Heart left ventricle (tissue), 13 donors: ENCODE data around the gene LAMB1.

ENCODE experiments used
- POLR2A ChIP-seq, 2 donors: fragments of 450-650 bp; IDR thresholded peaks; one replicate each; pipeline ENCODE4 v1.6.1; 2017; ENCODE audit warnings: antibody characterized with exemption in 2 of 2, mild to moderate bottlenecking in 2 of 2, moderate library complexity in 2 of 2
- TF ChIP-seq, protein P1 (sequence below), 12 donors: fragments of 200-600 bp; sonication (generic) in 4 of 12; IDR thresholded peaks; one replicate each; pipeline versions ENCODE4 v1.5.0 to v1.8.0; 2018 to 2022; ENCODE audit warnings: antibody characterized with exemption in 12 of 12, mild to moderate bottlenecking in 5 of 12
- donor health status: ischemic (EF 13 %, LVEDD 7.1; RV severe dilation, severe dysfunction).
- donor health status: DM: no; HTN: yes; CAD: no.
- donor health status: DM: no; HTN: no; CAD: no.
- donor health status: ischemic (EF 25% LVEDD 6.9; RV normal size, moderate dysfunction).
- donor health status: ischemic (EF 25% LVEDD 5.7; RV mildly dilated, moderate dysfunction).
- donor health status: ischemic (EF 35%, LVEDD 5.7; RV mildly dilated, moderate dysfunction).
- donor health status: nonischemic (EF 11% LVEDD 7.7; RV severe dilation, severe dysfunction).
- donor health status: DM: yes; HTN: yes; CAD: no.
- donor health status: PGD.
- donor health status: ischemic (EF 29% LVEDD 5.4; RV normal size, mild dysfunction).
- donor health status: nonischemic (EF 23%, LVEDD 6.1; RV moderate dilation, normal function).

DNA sequence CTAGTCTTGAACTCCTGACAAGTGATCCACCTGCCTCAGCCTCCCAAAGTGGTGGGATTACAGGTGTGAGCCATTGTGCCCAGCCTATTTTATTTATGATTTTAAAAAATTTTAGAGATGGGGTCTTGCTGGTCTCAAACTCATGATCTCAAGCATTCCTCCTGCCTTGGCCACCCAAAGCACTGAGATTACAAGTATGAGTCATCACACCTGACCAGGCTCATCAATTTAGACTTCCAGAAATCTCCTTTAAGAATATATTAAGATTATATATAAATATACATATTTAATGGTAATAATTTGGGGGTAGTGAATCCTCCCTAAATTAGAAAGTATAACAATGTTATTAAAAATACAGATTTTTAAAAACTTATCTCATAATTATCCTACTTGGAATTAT, 29.1 kb downstream of the LAMB1 start:
- no peak for TF ChIP-seq POLR2A (IDR thresholded peaks at IDR 0.05)
- TF ChIP-seq, protein P1, sequence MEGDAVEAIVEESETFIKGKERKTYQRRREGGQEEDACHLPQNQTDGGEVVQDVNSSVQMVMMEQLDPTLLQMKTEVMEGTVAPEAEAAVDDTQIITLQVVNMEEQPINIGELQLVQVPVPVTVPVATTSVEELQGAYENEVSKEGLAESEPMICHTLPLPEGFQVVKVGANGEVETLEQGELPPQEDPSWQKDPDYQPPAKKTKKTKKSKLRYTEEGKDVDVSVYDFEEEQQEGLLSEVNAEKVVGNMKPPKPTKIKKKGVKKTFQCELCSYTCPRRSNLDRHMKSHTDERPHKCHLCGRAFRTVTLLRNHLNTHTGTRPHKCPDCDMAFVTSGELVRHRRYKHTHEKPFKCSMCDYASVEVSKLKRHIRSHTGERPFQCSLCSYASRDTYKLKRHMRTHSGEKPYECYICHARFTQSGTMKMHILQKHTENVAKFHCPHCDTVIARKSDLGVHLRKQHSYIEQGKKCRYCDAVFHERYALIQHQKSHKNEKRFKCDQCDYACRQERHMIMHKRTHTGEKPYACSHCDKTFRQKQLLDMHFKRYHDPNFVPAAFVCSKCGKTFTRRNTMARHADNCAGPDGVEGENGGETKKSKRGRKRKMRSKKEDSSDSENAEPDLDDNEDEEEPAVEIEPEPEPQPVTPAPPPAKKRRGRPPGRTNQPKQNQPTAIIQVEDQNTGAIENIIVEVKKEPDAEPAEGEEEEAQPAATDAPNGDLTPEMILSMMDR (IDR thresholded peaks at IDR 0.05): no peak
